GM12891 (cell line): ENCODE measurements around the gene ZNF101.

ENCODE experiments used
- POLR2A ChIP-seq: IDR thresholded peaks from 2 replicates; pipeline ENCODE4 v1.6.1; 2011; ENCODE audit warnings: low read depth, low read length, control low read depth
- TAF1 ChIP-seq: IDR thresholded peaks from 2 replicates; pipeline ENCODE4 v1.6.1; 2011; ENCODE audit warnings: low read depth, low read length, control low read depth

- no peak for TF ChIP-seq POLR2A
- no peak for TF ChIP-seq TAF1
These were observed 19.1 kb upstream of the ZNF101 start for GRCh38 chr19:19649580-19649995.
